Endothelial cell of umbilical vein (primary cell): ENCODE measurements around the gene BCL3. TPM values are rescaled to one million over a fixed set of nuclear protein-coding genes. Genes with fewer than 3 reads are reported as not detected.

Experiments used
- BruUV-seq: library from RNA; stranded (reverse); fragments of 400-500 nt; replicated peaks from 2 replicates; lab custom pipeline; 2021; lab: Mats Ljungman, UMichigan
- CTCF ChIA-PET: fragments of 300-600, 350-600 bp; sonication (Branson Sonifier 250); formaldehyde crosslinking; loops from one replicate; lab custom pipeline; 2021; ENCODE audit warnings: antibody characterized with exemption, inconsistent platforms; lab: Charles Lee
- POLR2A ChIA-PET: fragments of 300-600, 350-600 bp; sonication (Branson Sonifier 250); formaldehyde crosslinking; loops from one replicate; lab custom pipeline; 2021; ENCODE audit warnings: antibody characterized with exemption, inconsistent platforms; lab: Charles Lee
- DNase-seq: peaks from one replicate; pipeline ENCODE4 v3.0.0-alpha.2; 2011; ENCODE audit warnings: low read depth, low spot score
- FAIRE-seq: peaks from 2 replicates; lab custom pipeline; 2011; peaks lifted over from hg19 to GRCh38; lab: Jason Lieb, UNC
- H2AFZ ChIP-seq: 2 replicates; pipeline ENCODE4 v1.6.0; 2012; ENCODE audit warnings: low read depth, low read length, control low read depth, inconsistent platforms
- H3K27ac ChIP-seq: 2 replicates; pipeline ENCODE4 v1.5.1; 2011; ENCODE audit warnings: low read depth, mild to moderate bottlenecking, control low read depth, low read length, moderate library complexity; ENCODE audit not compliant: insufficient read depth
- H3K27me3 ChIP-seq, 2 experiments: 2 replicates each; pipeline versions ENCODE4 v1.6.0 to v1.6.1; 2011; ENCODE audit warnings: low read length in 2 of 2, mixed read lengths in 1 of 2; ENCODE audit not compliant: control insufficient read depth in 2 of 2, insufficient read depth in 2 of 2
- H3K36me3 ChIP-seq, 2 experiments: 2 replicates in 1 of 2; 3 replicates in 1 of 2; pipeline ENCODE4 v1.5.1; 2011; ENCODE audit warnings: low read length in 2 of 2, mild to moderate bottlenecking in 1 of 2, moderate library complexity in 1 of 2; ENCODE audit not compliant: control insufficient read depth in 2 of 2, insufficient read depth in 2 of 2; ENCODE audit errors: extremely low read depth in 1 of 2
- H3K4me1 ChIP-seq: 3 replicates; pipeline ENCODE4 v1.5.1; 2011; ENCODE audit warnings: mild to moderate bottlenecking, low read length; ENCODE audit not compliant: control insufficient read depth, insufficient read depth; ENCODE audit errors: extremely low read depth
- H3K4me2 ChIP-seq: 2 replicates; pipeline ENCODE4 v1.6.1; 2011; ENCODE audit warnings: low read length, control low read depth, mixed read lengths; ENCODE audit not compliant: insufficient read depth
- H3K4me3 ChIP-seq, 3 experiments: fragments of 200-600 bp in 1 of 3; sonication (generic), shearing (Covaris generic) in 1 of 3; replicated peaks in 1 of 3; 2 replicates each; pipeline ENCODE4 v1.5.1; 2011 to 2016; ENCODE audit warnings: control low read depth in 3 of 3, low read length in 3 of 3, mild to moderate bottlenecking in 2 of 3, inconsistent platforms in 1 of 3, low read depth in 1 of 3, moderate library complexity in 1 of 3; ENCODE audit not compliant: insufficient read depth in 1 of 3
- H3K79me2 ChIP-seq: 2 replicates; pipeline ENCODE4 v1.6.0; 2012; ENCODE audit warnings: low read length, inconsistent platforms; ENCODE audit not compliant: control insufficient read depth, insufficient read depth
- H3K9ac ChIP-seq: replicated peaks from 2 replicates; pipeline ENCODE3; 2011; ENCODE audit warnings: low read length, control low read depth; ENCODE audit not compliant: insufficient read depth; ENCODE audit errors: extremely low read depth
- H3K9me1 ChIP-seq: replicated peaks from 3 replicates; pipeline ENCODE4 v1.6.0; 2011; ENCODE audit warnings: mild to moderate bottlenecking, low read length; ENCODE audit not compliant: control insufficient read depth, insufficient read depth; ENCODE audit errors: extremely low read depth
- H3K9me3 ChIP-seq: replicated peaks from 2 replicates; pipeline ENCODE4 v1.5.1; 2012; ENCODE audit warnings: low read length, inconsistent platforms; ENCODE audit not compliant: control insufficient read depth, insufficient read depth
- H4K20me1 ChIP-seq: replicated peaks from 2 replicates; pipeline ENCODE3; 2011; ENCODE audit warnings: mild to moderate bottlenecking, low read length; ENCODE audit not compliant: control insufficient read depth, insufficient read depth; ENCODE audit errors: extremely low read depth
- EZH2 ChIP-seq: IDR thresholded peaks from 2 replicates; pipeline ENCODE4 v1.6.1; 2012; ENCODE audit warnings: borderline replicate concordance, low read depth, mild to moderate bottlenecking, moderate library complexity, low read length, inconsistent platforms; ENCODE audit not compliant: severe bottlenecking
- FOS ChIP-seq: IDR thresholded peaks from 2 replicates; pipeline ENCODE4 v1.6.1; 2011; ENCODE audit warnings: mild to moderate bottlenecking, low read length, moderate library complexity, borderline replicate concordance; ENCODE audit not compliant: insufficient read depth
- GATA2 ChIP-seq: IDR thresholded peaks from 2 replicates; pipeline ENCODE4 v1.7.0; 2011; ENCODE audit warnings: low read depth, mild to moderate bottlenecking, moderate library complexity, mixed read lengths, low read length; ENCODE audit not compliant: insufficient read length, insufficient read depth
- JUN ChIP-seq: IDR thresholded peaks from 2 replicates; pipeline ENCODE4 v1.6.1; 2011; ENCODE audit warnings: borderline replicate concordance, low read depth; ENCODE audit not compliant: insufficient read length, insufficient read depth
- MYC ChIP-seq: IDR thresholded peaks from one replicate; pipeline ENCODE4 v1.6.1; 2011; ENCODE audit warnings: mild to moderate bottlenecking, low read depth, low read length
- POLR2A ChIP-seq: IDR thresholded peaks from 2 replicates; pipeline ENCODE4 v1.6.1; 2012; ENCODE audit warnings: low read depth, mild to moderate bottlenecking, control low read depth, low read length
- POLR2AphosphoS5 ChIP-seq: IDR thresholded peaks from 2 replicates; pipeline ENCODE4 v1.6.1; 2012; ENCODE audit warnings: low read depth, mild to moderate bottlenecking, control low read depth, low read length, moderate library complexity; ENCODE audit not compliant: insufficient read depth
- dilution Hi-C: fragments of 300-500 bp; cut with MboI; formaldehyde crosslinking; loops from one replicate; pipeline ENCODE4 v1.15.0; 2019; ENCODE audit warnings: low sequenced_read_pairs; ENCODE audit not compliant: extremely low pct_ligation_motif_present
- intact Hi-C: fragments of 100-400 bp; cut with micrococcal nuclease; formaldehyde crosslinking; loops from one replicate; pipeline ENCODE4 v1.10.0; 2022
- polyA plus RNA-seq, 4 experiments: library from polyadenylated mRNA; depleted of rRNA in 3 of 4; stranded (reverse) in 3 of 4; unstranded in 1 of 4; fragments of >200 nt; gene quantifications; 2 replicates each; pipeline versions ENCODE4 v1.2.1 to v1.2.3, GENCODE V29; 2011 to 2012; ENCODE audit warnings: missing spikeins in 1 of 4
- total RNA-seq: library from RNA; stranded (reverse); gene quantifications from 2 replicates; pipeline ENCODE4 v1.2.3, GENCODE V29; 2021
- TF ChIP-seq, protein P1 (sequence below): IDR thresholded peaks from 2 replicates; pipeline ENCODE4 v1.6.1; 2011; ENCODE audit not compliant: insufficient read depth, insufficient read length
- TF ChIP-seq, protein P2 (sequence below), 2 donors: IDR thresholded peaks; 1 replicate in 1 of 2; 2 replicates in 1 of 2; pipeline ENCODE4 v1.5.1; 2011; ENCODE audit warnings: low read length in 2 of 2, mild to moderate bottlenecking in 2 of 2, moderate library complexity in 2 of 2, control low read depth in 1 of 2, inconsistent platforms in 1 of 2, low read depth in 1 of 2; ENCODE audit not compliant: insufficient read depth in 1 of 2; ENCODE audit errors: extremely low read depth in 1 of 2

Gene BCL3
- total and polyA plus RNA-seq, 2 donors (not counting 3 experiments of a cell fraction or from before 2014, with no cell fraction given): 11.0 to 26.9 TPM

DNA sequence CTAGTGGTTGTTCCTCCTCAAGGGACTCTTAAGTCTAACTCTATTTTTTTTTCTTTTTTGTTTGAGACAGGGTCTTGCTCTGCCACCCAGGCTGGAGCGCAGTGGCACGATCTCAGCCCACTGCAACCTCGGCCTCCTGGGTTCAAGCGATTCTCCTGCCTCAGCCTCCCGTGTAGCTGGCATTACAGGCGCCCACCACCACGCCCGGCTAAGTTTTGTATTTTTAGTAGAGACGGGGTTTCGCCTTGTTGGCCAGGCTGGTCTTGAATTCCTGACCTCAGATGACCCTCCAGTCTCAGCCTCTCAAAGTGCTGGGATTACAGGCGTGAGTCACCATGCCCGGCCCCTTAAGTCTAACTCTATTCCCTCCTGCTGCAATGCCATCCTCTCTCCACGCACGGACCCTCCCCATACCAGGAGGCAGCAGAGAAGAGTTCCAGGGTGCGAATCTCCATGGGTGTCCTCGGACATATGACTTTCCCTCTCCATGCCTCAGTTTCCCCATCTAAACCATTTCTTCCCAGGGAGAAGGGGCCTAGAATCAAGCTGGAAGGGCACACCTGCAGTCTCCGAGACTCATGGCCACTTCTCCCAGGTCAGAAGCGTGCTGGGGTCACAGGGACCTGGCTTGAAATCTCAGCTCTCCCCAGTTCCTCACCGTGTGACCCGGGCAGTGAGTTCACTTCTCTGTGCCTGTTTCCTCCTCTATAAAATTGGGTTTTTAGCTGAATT lies 6.0 kb upstream of the BCL3 start:
- peak overlapping the region; percentile 41 for H3K9ac ChIP-seq
- H3K79me2 ChIP-seq: no peaks in the 10 kb centered on the region
- H3K36me3 ChIP-seq: no peaks in the 10 kb centered on the region
- DNase-seq (peak; percentile 34), FAIRE-seq (no peak)
- dilution Hi-C loops: no loop called here
- H2AFZ ChIP-seq: no peak overlapping the region
- intact Hi-C loops: no loop called here
- H3K9me3 ChIP-seq: no peaks in the 10 kb centered on the region
- CTCF ChIA-PET: interaction anchor here (0.7 to 6.5 kb wide), 10 partner anchors 11 to 172 kb away, joined by 3 to 57 read pairs (median 6); no protein-coding TSS in a partner anchor
- no peak overlapping the region for H3K4me3 ChIP-seq
- peak; percentile 26 for TF ChIP-seq FOS
- TF ChIP-seq GATA2: no peak
- TF ChIP-seq MYC: no peak
- TF ChIP-seq, protein P1, sequence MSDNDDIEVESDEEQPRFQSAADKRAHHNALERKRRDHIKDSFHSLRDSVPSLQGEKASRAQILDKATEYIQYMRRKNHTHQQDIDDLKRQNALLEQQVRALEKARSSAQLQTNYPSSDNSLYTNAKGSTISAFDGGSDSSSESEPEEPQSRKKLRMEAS: no peak
- TF ChIP-seq POLR2AphosphoS5: peak; percentile 10
- no peak for TF ChIP-seq POLR2A
- TF ChIP-seq JUN: no peak
- TF ChIP-seq EZH2: no peak
- TF ChIP-seq, protein P2, sequence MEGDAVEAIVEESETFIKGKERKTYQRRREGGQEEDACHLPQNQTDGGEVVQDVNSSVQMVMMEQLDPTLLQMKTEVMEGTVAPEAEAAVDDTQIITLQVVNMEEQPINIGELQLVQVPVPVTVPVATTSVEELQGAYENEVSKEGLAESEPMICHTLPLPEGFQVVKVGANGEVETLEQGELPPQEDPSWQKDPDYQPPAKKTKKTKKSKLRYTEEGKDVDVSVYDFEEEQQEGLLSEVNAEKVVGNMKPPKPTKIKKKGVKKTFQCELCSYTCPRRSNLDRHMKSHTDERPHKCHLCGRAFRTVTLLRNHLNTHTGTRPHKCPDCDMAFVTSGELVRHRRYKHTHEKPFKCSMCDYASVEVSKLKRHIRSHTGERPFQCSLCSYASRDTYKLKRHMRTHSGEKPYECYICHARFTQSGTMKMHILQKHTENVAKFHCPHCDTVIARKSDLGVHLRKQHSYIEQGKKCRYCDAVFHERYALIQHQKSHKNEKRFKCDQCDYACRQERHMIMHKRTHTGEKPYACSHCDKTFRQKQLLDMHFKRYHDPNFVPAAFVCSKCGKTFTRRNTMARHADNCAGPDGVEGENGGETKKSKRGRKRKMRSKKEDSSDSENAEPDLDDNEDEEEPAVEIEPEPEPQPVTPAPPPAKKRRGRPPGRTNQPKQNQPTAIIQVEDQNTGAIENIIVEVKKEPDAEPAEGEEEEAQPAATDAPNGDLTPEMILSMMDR (IDR thresholded peaks at IDR 0.05; ENCODE audit: extremely low read depth in 1 of 2, insufficient read depth in 1 of 2, low read depth in 1 of 2, low read length in 2 of 2): no peak
- no peaks in the 10 kb centered on the region for H3K27me3 ChIP-seq
- TSS peak; percentile 70 for BruUV-seq
- H3K27ac ChIP-seq: peak overlapping the region; percentile 96
- peaks cover 29% of the 10 kb centered on the region for H3K4me1 ChIP-seq
- H4K20me1 ChIP-seq: no peaks in the 10 kb centered on the region
- H3K9me1 ChIP-seq: no peaks in the 10 kb centered on the region
- H3K4me2 ChIP-seq: peak overlapping the region; percentile 47
- POLR2A ChIA-PET: interaction anchor here (0.5 to 1.1 kb wide), 3 partner anchors 12 to 24 kb away, joined by 3 to 4 read pairs (median 3); no protein-coding TSS in a partner anchor
